GM12878 (cell line): ENCODE measurements around the gene B3GALT6. TPM values are rescaled to one million over a fixed set of nuclear protein-coding genes. Genes with fewer than 3 reads are reported as not detected.

Experiments
- ATAC-seq: fragments of 200-7000 bp; cut with Tn5 transposase; 3 replicates; pipeline ENCODE4 v1.9.1; 2020; ENCODE audit warnings: mild to moderate bottlenecking, moderate library complexity
- BruUV-seq: library from RNA; stranded (reverse); fragments of 400-500 nt; replicated peaks from 2 replicates; lab custom pipeline; 2021; lab: Mats Ljungman, UMichigan
- CTCF ChIA-PET: fragments of 300-600 bp; sonication (Branson Sonifier 250); formaldehyde crosslinking; extraction: SDS; loops from one replicate; lab custom pipeline; 2021; ENCODE audit warnings: inconsistent platforms; lab: Yijun Ruan, JAX
- POLR2A ChIA-PET: fragments of 350-600 bp; formaldehyde crosslinking; extraction: SDS; loops from one replicate; lab custom pipeline; 2021; ENCODE audit warnings: inconsistent platforms; lab: Charles Lee
- RAD21 ChIA-PET: fragments of 300-600 bp; sonication (Branson Sonifier 250); formaldehyde crosslinking; loops from one replicate; lab custom pipeline; 2023; ENCODE audit warnings: antibody characterized with exemption; ENCODE audit not compliant: unreplicated experiment; lab: Charles Lee
- SMC1A ChIA-PET: fragments of 300-600 bp; sonication (Branson Sonifier 250); formaldehyde crosslinking; loops from one replicate; lab custom pipeline; 2023; ENCODE audit not compliant: unreplicated experiment, uncharacterized antibody; lab: Charles Lee
- DNase-seq: peaks from one replicate; pipeline ENCODE4 v3.0.0-alpha.2; 2011; ENCODE audit warnings: low read depth, low spot score
- FAIRE-seq: peaks from 3 replicates; lab custom pipeline; 2011; peaks lifted over from hg19 to GRCh38; lab: Jason Lieb, UNC
- H2AFZ ChIP-seq: 2 replicates; pipeline ENCODE4 v1.6.0; 2011; ENCODE audit warnings: low read depth, low read length, control low read depth; ENCODE audit not compliant: control insufficient read depth
- H3K27ac ChIP-seq: 2 replicates; pipeline ENCODE4 v1.5.1; 2011; ENCODE audit warnings: control low read depth; ENCODE audit not compliant: control insufficient read depth, insufficient read depth
- H3K27me3 ChIP-seq, 2 experiments: replicated peaks in 1 of 2; 2 replicates each; pipeline versions ENCODE4 v1.6.0 to v1.6.1; 2011; ENCODE audit warnings: low read length in 1 of 2; ENCODE audit not compliant: control insufficient read depth in 2 of 2, insufficient read depth in 2 of 2
- H3K36me3 ChIP-seq, 2 experiments: 2 replicates each; pipeline ENCODE4 v1.5.1; 2011; ENCODE audit warnings: low read length in 1 of 2; ENCODE audit not compliant: control insufficient read depth in 2 of 2, insufficient read depth in 2 of 2
- H3K4me1 ChIP-seq: 2 replicates; pipeline ENCODE4 v1.6.1; 2011; ENCODE audit warnings: mild to moderate bottlenecking, low read length, moderate library complexity, mixed read lengths; ENCODE audit not compliant: control insufficient read depth, insufficient read depth
- H3K4me2 ChIP-seq: 2 replicates; pipeline ENCODE4 v1.6.0; 2011; ENCODE audit warnings: control low read depth; ENCODE audit not compliant: control insufficient read depth, insufficient read depth
- H3K4me3 ChIP-seq: fragments of 200-600 bp; sonication (generic); 2 replicates; pipeline ENCODE4 v1.5.1; 2016
- H3K79me2 ChIP-seq: 2 replicates; pipeline ENCODE4 v1.6.0; 2011; ENCODE audit warnings: low read length; ENCODE audit not compliant: control insufficient read depth, insufficient read depth
- H3K9ac ChIP-seq: 2 replicates; pipeline ENCODE4 v1.8.0; 2011; ENCODE audit warnings: low read length, control low read depth, mixed read lengths; ENCODE audit not compliant: control insufficient read depth, insufficient read depth
- H3K9me3 ChIP-seq: replicated peaks from 3 replicates; pipeline ENCODE4 v1.5.1; 2011; ENCODE audit warnings: mild to moderate bottlenecking, low read length; ENCODE audit not compliant: control insufficient read depth, insufficient read depth
- H4K20me1 ChIP-seq: 2 replicates; pipeline ENCODE4 v1.6.0; 2011; ENCODE audit not compliant: control insufficient read depth, insufficient read depth
- CBFB ChIP-seq: IDR thresholded peaks from 2 replicates; pipeline ENCODE4 v1.6.1; 2016; ENCODE audit warnings: antibody characterized with exemption, low read depth
- E4F1 ChIP-seq: fragments of 450-650 bp; IDR thresholded peaks from 2 replicates; pipeline ENCODE4 v1.6.1; 2018; ENCODE audit warnings: borderline replicate concordance, mild to moderate bottlenecking; ENCODE audit not compliant: partially characterized antibody
- FOXK2 ChIP-seq: fragments of 450-650 bp; IDR thresholded peaks from 2 replicates; pipeline ENCODE4 v1.6.1; 2017; ENCODE audit warnings: mild to moderate bottlenecking, moderate library complexity
- GABPA ChIP-seq: IDR thresholded peaks from 2 replicates; pipeline ENCODE4 v1.6.1; 2014; ENCODE audit warnings: antibody characterized with exemption, low read depth, mild to moderate bottlenecking, inconsistent platforms
- HCFC1 ChIP-seq: fragments of 150-350 bp; IDR thresholded peaks from 2 replicates; pipeline ENCODE4 v1.6.1; 2014; ENCODE audit warnings: low read length
- IKZF1 ChIP-seq: fragments of 450-650 bp; conservative IDR thresholded peaks from 2 replicates; pipeline ENCODE4 v1.6.1; 2017; ENCODE audit warnings: antibody characterized with exemption, mild to moderate bottlenecking
- IRF3 ChIP-seq: fragments of 450-650 bp; IDR thresholded peaks from 2 replicates; pipeline ENCODE4 v1.6.1; 2014; ENCODE audit warnings: mild to moderate bottlenecking
- IRF5 ChIP-seq: fragments of 450-650 bp; IDR thresholded peaks from 2 replicates; pipeline ENCODE4 v1.6.1; 2017; ENCODE audit warnings: borderline replicate concordance
- KDM1A ChIP-seq: fragments of 200-600 bp; sonication (generic); IDR thresholded peaks from 2 replicates; pipeline ENCODE4 v1.6.1; 2016; ENCODE audit warnings: borderline replicate concordance
- MEF2B ChIP-seq: fragments of 450-650 bp; IDR thresholded peaks from 2 replicates; pipeline ENCODE4 v1.6.1; 2018; ENCODE audit warnings: mild to moderate bottlenecking, moderate library complexity; ENCODE audit not compliant: partially characterized antibody, poor library complexity, severe bottlenecking
- PML ChIP-seq: IDR thresholded peaks from 2 replicates; pipeline ENCODE4 v1.6.1; 2012; ENCODE audit warnings: low read length, inconsistent platforms
- SMAD1 ChIP-seq: fragments of 450-650 bp; IDR thresholded peaks from 2 replicates; pipeline ENCODE4 v1.6.1; 2018; ENCODE audit warnings: mild to moderate bottlenecking, low read depth; ENCODE audit not compliant: partially characterized antibody
- SUPT20H ChIP-seq: IDR thresholded peaks from 2 replicates; pipeline ENCODE4 v1.6.1; 2011; ENCODE audit warnings: low read depth, mild to moderate bottlenecking, low read length, moderate library complexity, borderline replicate concordance; ENCODE audit not compliant: control insufficient read depth
- ZSCAN29 ChIP-seq: fragments of 450-650 bp; IDR thresholded peaks from 2 replicates; pipeline ENCODE4 v1.6.1; 2017; ENCODE audit warnings: mild to moderate bottlenecking, moderate library complexity
- whole genome bisulfite sequencing: methylation state at CpG from one replicate; pipeline ENCODE4 v1.1.6; 2016; ENCODE audit warnings: low lambda C conversion rate; ENCODE audit not compliant: insufficient replicate concordance, insufficient coverage; ENCODE audit errors: missing lambda C conversion rate; 5-methylcytosine and 5-hydroxymethylcytosine counted together
- in situ Hi-C: fragments of 300-500 bp; cut with MboI; formaldehyde crosslinking; loops from 9 replicates; pipeline ENCODE4 v1.14.3; 2018; ENCODE audit warnings: mixed read lengths
- intact Hi-C: fragments of 100-400 bp; cut with micrococcal nuclease; formaldehyde crosslinking; loops from one replicate; pipeline ENCODE4 v1.14.2; 2022; ENCODE audit not compliant: unreplicated experiment
- polyA plus RNA-seq, 11 experiments: library from polyadenylated mRNA; depleted of rRNA in 4 of 11; unstranded in 6 of 11; stranded (reverse) in 5 of 11; fragments of >200 nt; fragmentation: Nextera tagmentation in 4 of 11; fragmentation: Illumina TruSeq in 1 of 11; extraction: Ambion mirVana in 4 of 11; extraction: Trizol in 1 of 11; gene quantifications; 1 replicate in 1 of 11; 2 replicates in 10 of 11; pipeline versions ENCODE4 v1.2.1 to v1.2.3, GENCODE V29; 2011 to 2016; ENCODE audit warnings: inconsistent platforms in 2 of 11, missing spikeins in 2 of 11, low read depth in 1 of 11
- total RNA-seq, 4 experiments: library from RNA; depleted of rRNA in 3 of 4; stranded (reverse); fragments of >200 nt in 3 of 4; fragmentation: Illumina TruSeq in 1 of 4; extraction: Trizol in 1 of 4; gene quantifications; 2 replicates each; pipeline versions ENCODE4 v1.2.1 to v1.2.3, GENCODE V29; 2013 to 2021

B3GALT6 gene
- total and polyA plus RNA-seq, 10 of the 15 experiments (the other 5 are each of a cell fraction or from before 2014, with no cell fraction given), result 0.53 to 20.8 (median 4.5) TPM

GRCh38 chr1:1273512-1274298 lies 41.7 kb downstream of the B3GALT6 start, which contains the start of gene UBE2J2 (continued):
- TF ChIP-seq E4F1 (no peak), ZSCAN29 (peak; percentile 48; the same call in 1 of the 2 replicates), IKZF1 (peak; percentile 92), SMAD1 (no peak)

GRCh38 chr1:1274299-1274930 lies 42.4 kb downstream of the B3GALT6 start:
- WGBS, result 34% methylated on average over 29 of the region's 31 CpGs
- DNase-seq, result no peak
- RAD21 ChIA-PET, result no interaction called here
- in situ Hi-C loops, result no loop called here
- ATAC-seq, result no peak
- H3K79me2 ChIP-seq, result peaks cover 41% of the 10 kb centered on the region
- H4K20me1 ChIP-seq, result peaks cover 4% of the 10 kb centered on the region; the same call in 1 of the 2 replicates
- H3K36me3 ChIP-seq, result peaks cover 0 to 6% of the 10 kb centered on the region in 2 experiments; a peak in 1 of 4 replicates
- intact Hi-C loops, result no loop called here
- peak overlapping the region; percentile 52 for H3K27ac ChIP-seq
- H3K4me1 ChIP-seq, result peaks cover 18% of the 10 kb centered on the region
- POLR2A ChIA-PET, result interaction anchor here (1.0 to 1.4 kb wide), 4 partner anchors 19 to 260 kb away, joined by 3 to 5 read pairs (median 4); partner anchors contain the start of gene ISG15
- BruUV-seq, result no TSS peak
- no peak for FAIRE-seq
- SMC1A ChIA-PET, result no interaction called here
- H3K4me3 ChIP-seq, result peak overlapping the region; percentile 81
- peak overlapping the region; percentile 92 for H2AFZ ChIP-seq
- no peaks in the 10 kb centered on the region for H3K27me3 ChIP-seq
- CTCF ChIA-PET, result interaction anchor here (1.0 kb wide), 3 partner anchors 13 to 24 kb away, joined by 3 to 4 read pairs (median 4); no protein-coding TSS in a partner anchor
- peak overlapping the region; percentile 95 for H3K4me2 ChIP-seq
- H3K9me3 ChIP-seq, result no peaks in the 10 kb centered on the region
- H3K9ac ChIP-seq, result peak overlapping the region; percentile 62
- TF ChIP-seq KDM1A (no peak), CBFB (no peak), FOXK2 (no peak), MEF2B (no peak), GABPA (no peak), HCFC1 (no peak), IRF3 (no peak), IRF5 (no peak), PML (no peak), SUPT20H (no peak)
